Measurements from ENCODE around the gene LPO.

LPO gene

DNA sequence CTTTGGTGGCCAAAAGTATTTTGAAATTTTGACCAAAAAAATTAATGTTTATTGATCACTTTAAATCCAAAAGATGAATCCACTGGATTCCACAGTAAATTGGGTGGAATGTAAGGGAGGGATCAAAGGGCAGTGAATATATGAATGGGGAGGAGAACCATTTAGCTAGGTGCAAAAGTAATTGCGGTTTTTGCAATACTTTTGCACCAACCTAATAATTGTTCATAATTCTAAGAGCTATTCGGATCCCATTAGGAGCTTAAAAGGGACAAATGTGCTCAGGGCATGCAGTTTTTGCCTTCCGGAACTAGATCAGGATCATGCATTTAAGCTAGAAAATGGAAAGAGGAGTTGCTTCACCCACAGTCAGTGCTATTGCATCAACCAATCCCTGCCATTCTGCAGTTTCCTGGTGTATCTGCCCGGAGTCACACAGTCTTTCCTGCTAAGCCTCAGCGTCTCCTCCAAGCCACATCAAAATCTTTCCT is at the start of gene LPO:
Gene LPO, plus strand, starts transcription at position 438 of the 488 bp plus-strand sequence. CDS start 4,396 bp downstream, outside the sequence.
- Histone ChIP-seq H3K4me1 (ENCODE audit: insufficient read depth, low read length) (no peaks in the 10 kb centered on the region), H3K36me3 (ENCODE audit: insufficient read depth, low read depth, low read length) (no peaks in the 10 kb centered on the region), H3K4me3 (ENCODE audit: low read length) (no peak within 1 kb of the TSS), H3K27ac (ENCODE audit: low read length) (no peak within 1 kb of the TSS), H3K27me3 (ENCODE audit: insufficient read depth, low read length) (peaks cover 73% of the 10 kb centered on the region), H3K9ac (ENCODE audit: low read depth, low read length) (no peak within 1 kb of the TSS), H3K9me3 (ENCODE audit: insufficient read depth, low read depth, low read length) (no peaks in the 10 kb centered on the region)

DNA sequence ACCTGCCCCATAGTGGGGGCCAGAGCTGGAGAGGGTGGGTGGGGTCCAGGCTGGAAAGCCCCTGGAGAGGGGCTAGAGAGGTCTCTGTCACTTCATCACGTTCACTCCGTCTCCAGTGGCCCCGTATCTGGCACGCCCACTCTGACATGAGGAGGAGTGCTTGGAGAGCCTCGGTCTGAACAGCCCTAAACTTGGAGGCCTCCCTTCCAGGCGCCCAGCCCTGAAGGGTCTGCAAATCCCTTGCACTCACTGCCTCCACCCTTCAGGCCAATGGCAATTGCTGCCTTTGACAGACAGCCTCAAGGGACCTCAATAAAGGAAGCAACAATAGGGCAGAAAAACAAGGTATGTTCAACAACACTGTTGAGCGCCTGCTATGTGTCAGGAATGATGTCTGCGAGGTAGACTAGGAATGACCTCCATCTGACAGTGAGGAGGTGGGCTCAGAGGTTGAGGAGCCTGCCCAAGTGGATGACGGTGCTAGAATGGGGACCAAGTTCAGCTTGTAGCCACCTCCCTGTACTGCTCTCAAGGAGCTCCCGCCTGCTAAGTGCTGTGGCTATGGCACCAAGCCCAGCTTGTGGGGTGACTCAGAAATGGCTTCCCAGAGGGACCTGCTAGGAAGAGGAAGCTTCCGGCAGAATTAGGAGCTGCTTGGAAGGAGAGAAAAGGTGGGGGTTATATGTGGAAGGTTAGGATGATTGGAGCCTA is 48.8 kb upstream of the LPO start:
- H3K4me3 ChIP-seq (ENCODE audit: low read length), result no peak overlapping the region
- H3K36me3 ChIP-seq (ENCODE audit: insufficient read depth, low read depth, low read length), result no peaks in the 10 kb centered on the region
- no peaks in the 10 kb centered on the region for H3K4me1 ChIP-seq (ENCODE audit: insufficient read depth, low read length)
- H3K27ac ChIP-seq (ENCODE audit: low read length), result no peak overlapping the region
- no peak overlapping the region for H3K9ac ChIP-seq (ENCODE audit: low read depth, low read length)
- no peaks in the 10 kb centered on the region for H3K9me3 ChIP-seq (ENCODE audit: insufficient read depth, low read depth, low read length)
- no peaks in the 10 kb centered on the region; the same call in 1 of the 2 replicates for H3K27me3 ChIP-seq (ENCODE audit: insufficient read depth, low read length)

- Histone ChIP-seq H3K27ac (ENCODE audit: low read length) (no peak overlapping the region), H3K9ac (ENCODE audit: low read depth, low read length) (no peak overlapping the region), H3K36me3 (ENCODE audit: insufficient read depth, low read depth, low read length) (no peaks in the 10 kb centered on the region), H3K9me3 (ENCODE audit: insufficient read depth, low read depth, low read length) (no peaks in the 10 kb centered on the region), H3K4me3 (ENCODE audit: low read length) (no peak overlapping the region), H3K4me1 (ENCODE audit: insufficient read depth, low read length) (no peaks in the 10 kb centered on the region), H3K27me3 (ENCODE audit: insufficient read depth, low read length) (no peaks in the 10 kb centered on the region; the same call in 1 of the 2 replicates)
These were observed 47.0 kb upstream of the LPO start for GRCh38 chr17:58191241-58191896.

DNA sequence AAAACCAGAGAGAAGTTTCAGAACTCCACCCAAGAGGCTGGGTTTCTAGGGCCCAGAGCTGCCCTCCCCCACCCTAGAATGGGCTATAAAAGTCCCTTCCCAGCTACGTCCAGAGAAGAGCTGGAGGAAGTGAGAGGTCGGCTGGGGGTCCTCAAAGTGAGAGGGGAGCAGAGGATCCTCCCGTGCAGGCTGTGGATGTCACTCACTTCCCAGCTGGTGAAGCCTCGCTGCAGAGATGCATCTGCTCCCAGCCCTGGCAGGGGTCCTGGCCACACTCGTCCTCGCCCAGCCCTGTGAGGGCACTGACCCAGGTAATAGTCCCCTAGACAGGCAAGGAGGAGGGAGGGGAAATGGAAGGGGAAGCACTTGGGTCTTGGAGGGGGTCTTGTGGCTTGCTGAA is 45.8 kb upstream of the LPO start, which contains the start of gene EPX:
Gene EPX, plus strand, starts transcription at position 115 of the 400 bp plus-strand sequence. Its CDS starts 121 bp downstream, at position 236.
- H3K27ac ChIP-seq (ENCODE audit: low read length), result no peak within 1 kb of the TSS
- no peak within 1 kb of the TSS for H3K4me3 ChIP-seq (ENCODE audit: low read length)
- no peaks in the 10 kb centered on the region for H3K9me3 ChIP-seq (ENCODE audit: insufficient read depth, low read depth, low read length)
- H3K36me3 ChIP-seq (ENCODE audit: insufficient read depth, low read depth, low read length), result no peaks in the 10 kb centered on the region
- no peaks in the 10 kb centered on the region for H3K4me1 ChIP-seq (ENCODE audit: insufficient read depth, low read length)
- H3K9ac ChIP-seq (ENCODE audit: low read depth, low read length), result no peak within 1 kb of the TSS
- H3K27me3 ChIP-seq (ENCODE audit: insufficient read depth, low read length), result no peaks in the 10 kb centered on the region; the same call in 1 of the 2 replicates

- Histone ChIP-seq H3K4me1 (ENCODE audit: insufficient read depth, low read length) (no peaks in the 10 kb centered on the region), H3K27ac (ENCODE audit: low read length) (no peak overlapping the region), H3K27me3 (ENCODE audit: insufficient read depth, low read length) (peaks cover 5% of the 10 kb centered on the region; the same call in 1 of the 2 replicates), H3K4me3 (ENCODE audit: low read length) (no peak overlapping the region), H3K36me3 (ENCODE audit: insufficient read depth, low read depth, low read length) (no peaks in the 10 kb centered on the region), H3K9ac (ENCODE audit: low read depth, low read length) (no peak overlapping the region), H3K9me3 (ENCODE audit: insufficient read depth, low read depth, low read length) (no peaks in the 10 kb centered on the region)
These were observed 44.6 kb upstream of the LPO start for GRCh38 chr17:58193641-58194255.

- Histone ChIP-seq H3K27me3 (ENCODE audit: insufficient read depth, low read length) (peaks cover 13% of the 10 kb centered on the region), H3K27ac (ENCODE audit: low read length) (no peak overlapping the region), H3K4me1 (ENCODE audit: insufficient read depth, low read length) (no peaks in the 10 kb centered on the region), H3K4me3 (ENCODE audit: low read length) (no peak overlapping the region), H3K9ac (ENCODE audit: low read depth, low read length) (no peak overlapping the region), H3K9me3 (ENCODE audit: insufficient read depth, low read depth, low read length) (no peaks in the 10 kb centered on the region), H3K36me3 (ENCODE audit: insufficient read depth, low read depth, low read length) (no peaks in the 10 kb centered on the region)
These were observed 42.8 kb upstream of the LPO start for GRCh38 chr17:58195518-58196123.

DNA sequence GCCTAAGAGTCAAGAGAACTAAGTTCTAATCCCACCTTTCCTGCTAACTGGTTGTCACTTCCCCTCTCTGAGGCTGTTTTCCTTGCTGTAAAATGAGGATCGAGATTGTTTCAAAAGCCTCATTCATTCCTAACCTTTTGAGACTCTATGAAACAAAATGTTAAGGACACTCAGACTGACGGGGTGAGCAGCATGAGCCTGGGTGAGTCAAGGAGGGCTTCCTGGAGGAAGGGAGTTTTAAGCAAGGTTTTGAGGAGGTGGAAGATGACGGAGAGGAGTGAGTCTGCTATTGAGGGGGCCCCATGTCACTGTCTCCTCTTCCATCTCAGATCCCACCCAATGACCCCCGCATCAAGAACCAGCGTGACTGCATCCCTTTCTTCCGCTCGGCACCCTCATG is 41.8 kb upstream of the LPO start:
- no peak overlapping the region for H3K4me3 ChIP-seq (ENCODE audit: low read length)
- no peak overlapping the region for H3K27ac ChIP-seq (ENCODE audit: low read length)
- H3K27me3 ChIP-seq (ENCODE audit: insufficient read depth, low read length), result peaks cover 18% of the 10 kb centered on the region
- H3K36me3 ChIP-seq (ENCODE audit: insufficient read depth, low read depth, low read length), result no peaks in the 10 kb centered on the region
- no peaks in the 10 kb centered on the region for H3K4me1 ChIP-seq (ENCODE audit: insufficient read depth, low read length)
- no peaks in the 10 kb centered on the region for H3K9me3 ChIP-seq (ENCODE audit: insufficient read depth, low read depth, low read length)
- H3K9ac ChIP-seq (ENCODE audit: low read depth, low read length), result no peak overlapping the region

DNA sequence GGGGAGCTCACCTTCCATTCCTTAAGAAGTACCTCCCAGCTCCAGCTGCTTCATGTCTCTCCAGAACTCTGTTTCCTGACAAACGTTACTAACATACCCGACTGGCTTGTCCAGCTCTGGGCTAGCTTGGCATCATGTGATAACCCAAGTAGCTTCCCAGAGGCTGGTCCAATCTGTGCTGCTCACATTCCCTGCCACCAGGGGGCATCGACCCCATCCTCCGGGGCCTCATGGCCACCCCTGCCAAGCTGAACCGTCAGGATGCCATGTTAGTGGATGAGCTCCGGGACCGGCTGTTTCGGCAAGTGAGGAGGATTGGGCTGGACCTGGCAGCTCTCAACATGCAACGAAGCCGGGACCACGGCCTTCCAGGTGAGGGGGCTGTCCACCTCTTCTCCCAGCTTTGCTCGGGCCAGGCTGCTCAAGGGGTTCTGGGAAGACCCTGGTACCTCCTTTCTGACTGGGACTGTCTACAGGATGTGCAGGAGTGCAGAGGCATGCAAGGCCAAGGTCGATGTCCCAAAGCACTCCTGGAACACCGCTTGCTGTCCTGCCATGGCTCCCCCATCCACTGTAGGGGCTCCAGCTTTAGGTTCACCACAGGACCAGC is 38.3 kb upstream of the LPO start:
- Histone ChIP-seq H3K9ac (ENCODE audit: low read depth, low read length) (no peak overlapping the region), H3K9me3 (ENCODE audit: insufficient read depth, low read depth, low read length) (no peaks in the 10 kb centered on the region), H3K27me3 (ENCODE audit: insufficient read depth, low read length) (peaks cover 18% of the 10 kb centered on the region), H3K4me3 (ENCODE audit: low read length) (no peak overlapping the region), H3K27ac (ENCODE audit: low read length) (no peak overlapping the region), H3K36me3 (ENCODE audit: insufficient read depth, low read depth, low read length) (no peaks in the 10 kb centered on the region), H3K4me1 (ENCODE audit: insufficient read depth, low read length) (no peaks in the 10 kb centered on the region)

DNA sequence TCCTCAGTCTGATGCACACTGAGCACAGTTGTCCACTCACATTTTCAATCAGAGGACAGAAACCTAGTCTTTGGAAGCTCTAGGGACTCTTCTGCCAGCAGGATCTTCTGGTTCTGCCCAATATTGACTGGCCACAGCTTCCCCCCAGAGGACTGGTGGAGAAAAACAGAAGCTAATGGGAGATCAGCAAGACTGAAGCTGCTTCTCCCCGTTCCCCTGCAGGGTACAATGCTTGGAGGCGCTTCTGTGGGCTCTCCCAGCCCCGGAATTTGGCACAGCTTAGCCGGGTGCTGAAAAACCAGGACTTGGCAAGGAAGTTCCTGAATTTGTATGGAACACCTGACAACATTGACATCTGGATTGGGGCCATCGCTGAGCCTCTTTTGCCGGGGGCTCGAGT is 35.5 kb upstream of the LPO start:
- H3K4me3 ChIP-seq (ENCODE audit: low read length), result no peak overlapping the region
- H3K4me1 ChIP-seq (ENCODE audit: insufficient read depth, low read length), result no peaks in the 10 kb centered on the region
- no peaks in the 10 kb centered on the region for H3K9me3 ChIP-seq (ENCODE audit: insufficient read depth, low read depth, low read length)
- peaks cover 11% of the 10 kb centered on the region; the same call in 1 of the 2 replicates for H3K36me3 ChIP-seq (ENCODE audit: insufficient read depth, low read depth, low read length)
- H3K9ac ChIP-seq (ENCODE audit: low read depth, low read length), result no peak overlapping the region
- peaks cover 18% of the 10 kb centered on the region for H3K27me3 ChIP-seq (ENCODE audit: insufficient read depth, low read length)
- H3K27ac ChIP-seq (ENCODE audit: low read length), result no peak overlapping the region

DNA sequence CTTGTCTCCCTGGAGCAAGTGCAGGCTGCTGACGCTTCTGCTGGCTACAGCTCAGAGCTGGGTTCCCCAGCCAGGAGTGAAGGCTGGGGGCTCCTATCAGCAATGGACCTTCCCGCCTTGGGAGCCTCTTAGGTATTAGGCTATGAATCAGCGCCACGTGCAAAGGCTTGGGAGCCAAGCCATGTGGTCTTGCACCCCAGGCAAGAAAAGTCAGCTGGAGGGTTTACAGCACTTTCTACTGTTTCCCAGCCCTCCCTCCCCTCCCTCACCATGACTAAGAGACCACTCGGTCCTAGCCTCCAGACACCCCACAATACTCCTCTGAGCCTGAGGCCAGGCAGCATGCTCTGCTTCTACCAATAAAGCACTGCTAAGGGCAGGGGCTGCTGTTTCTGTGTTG is 33.6 kb upstream of the LPO start:
- Histone ChIP-seq H3K27me3 (ENCODE audit: insufficient read depth, low read length) (peaks cover 9% of the 10 kb centered on the region), H3K9ac (ENCODE audit: low read depth, low read length) (no peak overlapping the region), H3K9me3 (ENCODE audit: insufficient read depth, low read depth, low read length) (no peaks in the 10 kb centered on the region), H3K4me1 (ENCODE audit: insufficient read depth, low read length) (no peaks in the 10 kb centered on the region), H3K4me3 (ENCODE audit: low read length) (no peak overlapping the region), H3K36me3 (ENCODE audit: insufficient read depth, low read depth, low read length) (peaks cover 19% of the 10 kb centered on the region; the same call in 1 of the 2 replicates), H3K27ac (ENCODE audit: low read length) (no peak overlapping the region)

DNA sequence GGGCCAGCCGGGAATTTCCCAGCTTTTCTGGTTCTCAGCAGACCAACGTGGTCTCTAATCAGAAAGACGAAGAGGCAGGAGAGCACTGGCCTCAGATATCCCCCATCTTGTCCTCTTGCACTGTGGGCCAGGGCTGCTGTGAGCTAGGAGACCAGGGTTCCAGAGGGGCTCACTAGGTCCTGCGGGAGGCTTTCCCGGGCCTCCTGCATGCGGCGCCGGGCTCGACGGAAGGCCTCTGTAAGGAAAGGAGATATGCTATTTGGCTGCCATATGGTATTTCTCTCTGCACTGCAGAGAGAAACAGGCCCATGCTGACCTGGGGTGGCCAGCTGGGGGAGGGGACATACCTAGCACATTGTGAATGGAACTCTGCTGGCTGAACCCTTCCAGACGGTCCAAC is 32.4 kb upstream of the LPO start:
- no peak overlapping the region for H3K27ac ChIP-seq (ENCODE audit: low read length)
- peaks cover 29% of the 10 kb centered on the region for H3K36me3 ChIP-seq (ENCODE audit: insufficient read depth, low read depth, low read length)
- no peaks in the 10 kb centered on the region for H3K4me1 ChIP-seq (ENCODE audit: insufficient read depth, low read length)
- no peak overlapping the region for H3K9ac ChIP-seq (ENCODE audit: low read depth, low read length)
- H3K27me3 ChIP-seq (ENCODE audit: insufficient read depth, low read length), result peaks cover 2% of the 10 kb centered on the region; the same call in 1 of the 2 replicates
- H3K4me3 ChIP-seq (ENCODE audit: low read length), result no peak overlapping the region
- H3K9me3 ChIP-seq (ENCODE audit: insufficient read depth, low read depth, low read length), result no peaks in the 10 kb centered on the region

Data from iPS-20b (cell line).